CD4-positive, alpha-beta T cell (primary cell): Measurements from ENCODE around the gene FCMR. TPM values are rescaled to one million over a fixed set of nuclear protein-coding genes. Genes with fewer than 3 reads are reported as not detected.

Experiments used
- ATAC-seq: fragments of 200-7000 bp; cut with Tn5 transposase; one replicate; pipeline ENCODE4 v1.10.0; 2022; ENCODE audit warnings: mild to moderate bottlenecking; ENCODE audit not compliant: poor library complexity
- CTCF ChIA-PET: fragments of 350-600 bp; sonication (Branson Sonifier 250); formaldehyde crosslinking; loops from one replicate; lab custom pipeline; 2021; ENCODE audit warnings: antibody characterized with exemption, inconsistent platforms; lab: Charles Lee
- POLR2A ChIA-PET: fragments of 350-600 bp; sonication (Branson Sonifier 250); formaldehyde crosslinking; loops from one replicate; lab custom pipeline; 2021; ENCODE audit warnings: antibody characterized with exemption, inconsistent platforms; lab: Charles Lee
- DNase-seq, 14 experiments: peaks; one replicate each; pipeline ENCODE4 v3.0.0-alpha.2; 2013 to 2020; ENCODE audit warnings: mixed read lengths in 2 of 14
- H3K27ac ChIP-seq, 2 donors: one replicate each; pipeline versions ENCODE4 v1.5.1 to v1.7.0; 2013; ENCODE audit warnings: low read length in 2 of 2, low read depth in 1 of 2, mild to moderate bottlenecking in 1 of 2
- H3K27me3 ChIP-seq, 2 experiments: 1 replicate in 1 of 2; 2 replicates in 1 of 2; pipeline versions ENCODE4 v1.6.1 to v1.7.0; 2013; ENCODE audit warnings: low read length in 2 of 2, control low read depth in 1 of 2, mild to moderate bottlenecking in 1 of 2, moderate library complexity in 1 of 2; ENCODE audit not compliant: insufficient read depth in 2 of 2, control insufficient read depth in 1 of 2
- H3K36me3 ChIP-seq: one replicate; pipeline ENCODE4 v1.6.1; 2013; ENCODE audit warnings: low read length, control low read depth; ENCODE audit not compliant: insufficient read depth
- H3K4me1 ChIP-seq: one replicate; pipeline ENCODE4 v1.6.1; 2013; ENCODE audit warnings: low read length, control low read depth; ENCODE audit not compliant: insufficient read depth
- H3K4me3 ChIP-seq: one replicate; pipeline ENCODE4 v1.5.1; 2013; ENCODE audit warnings: mild to moderate bottlenecking, low read length, moderate library complexity
- H3K9me3 ChIP-seq, 2 experiments: 1 replicate in 1 of 2; 2 replicates in 1 of 2; pipeline versions ENCODE4 v1.6.1 to v1.7.0; 2013; ENCODE audit warnings: low read length in 2 of 2, mild to moderate bottlenecking in 2 of 2, control low read depth in 1 of 2, moderate library complexity in 1 of 2; ENCODE audit not compliant: control insufficient read depth in 1 of 2, insufficient read depth in 1 of 2
- H3K27ac Mint-ChIP-seq: one replicate; pipeline ENCODE4 v1.8.0; 2020; ENCODE audit warnings: mixed read lengths
- H3K27me3 Mint-ChIP-seq: one replicate; pipeline ENCODE4 v1.8.0; 2021; ENCODE audit warnings: mixed read lengths
- H3K36me3 Mint-ChIP-seq: one replicate; pipeline ENCODE4 v1.8.0; 2021; ENCODE audit warnings: low read depth, mixed read lengths
- H3K4me1 Mint-ChIP-seq: one replicate; pipeline ENCODE4 v1.8.0; 2021; ENCODE audit warnings: low read depth, mixed read lengths
- H3K4me3 Mint-ChIP-seq: one replicate; pipeline ENCODE4 v1.8.0; 2020; ENCODE audit warnings: mild to moderate bottlenecking, mixed read lengths
- H3K9me3 Mint-ChIP-seq: one replicate; pipeline ENCODE4 v1.8.0; 2020; ENCODE audit warnings: mixed read lengths
- CTCF ChIP-seq: fragments of 200-600 bp; IDR thresholded peaks from one replicate; pipeline ENCODE4 v1.8.0; 2022; ENCODE audit warnings: antibody characterized with exemption, mild to moderate bottlenecking
- intact Hi-C, 2 experiments: fragments of 100-400 bp; cut with DNase I in 1 of 2; cut with micrococcal nuclease in 1 of 2; formaldehyde crosslinking; loops; one replicate each; pipeline versions ENCODE4 v1.15.1 to v1.9.0; 2023 to 2025; cut with DNase I, micrococcal nuclease
- total RNA-seq, 174 experiments: library from RNA in 2 of 174; stranded (reverse) in 2 of 174; gene quantifications; one replicate each; pipeline ENCODE4 v1.2.3 and lab custom pipeline; 2021 to 2026

Gene FCMR
- total RNA-seq, 2 experiments from 2014 or later, result 171 to 186 TPM

DNA sequence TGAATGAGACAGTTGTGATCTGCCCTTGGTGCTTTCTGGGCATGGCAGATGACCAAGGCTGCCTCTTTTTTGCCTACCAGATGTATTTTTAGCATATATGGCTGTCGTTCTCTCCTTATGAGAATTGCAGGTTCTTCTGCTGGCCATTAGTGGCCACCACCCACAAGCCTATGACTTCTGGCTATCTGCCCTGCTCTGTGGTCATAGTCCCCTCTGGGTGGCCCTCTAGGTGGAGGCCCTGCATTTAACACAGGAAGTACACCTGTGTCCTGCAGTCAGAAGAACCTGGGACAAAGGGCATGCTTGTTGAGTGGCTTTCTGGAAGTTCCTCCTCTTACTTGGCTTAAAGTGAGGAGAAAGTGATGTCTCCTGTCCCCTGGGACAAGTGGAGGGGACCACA lies 42.0 kb upstream of the FCMR start:
- Mint-ChIP-seq H3K9me3 (no peaks in the 10 kb centered on the region), H3K36me3 (no peaks in the 10 kb centered on the region), H3K4me1 (peaks cover 35% of the 10 kb centered on the region), H3K27me3 (no peaks in the 10 kb centered on the region), H3K4me3 (no peak overlapping the region), H3K27ac (no peak overlapping the region)
- intact Hi-C loops, result no loop called here
- no peak for ATAC-seq
- H3K4me1 ChIP-seq, result peaks cover 22% of the 10 kb centered on the region
- POLR2A ChIA-PET, result no interaction called here
- CTCF ChIA-PET, result no interaction called here
- DNase-seq, result no peak
- no peak overlapping the region for H3K27ac ChIP-seq
- H3K9me3 ChIP-seq, result no peaks in the 10 kb centered on the region
- no peak for TF ChIP-seq CTCF
- H3K4me3 ChIP-seq, result no peak overlapping the region
- H3K27me3 ChIP-seq, result no peaks in the 10 kb centered on the region
- no peaks in the 10 kb centered on the region for H3K36me3 ChIP-seq

DNA sequence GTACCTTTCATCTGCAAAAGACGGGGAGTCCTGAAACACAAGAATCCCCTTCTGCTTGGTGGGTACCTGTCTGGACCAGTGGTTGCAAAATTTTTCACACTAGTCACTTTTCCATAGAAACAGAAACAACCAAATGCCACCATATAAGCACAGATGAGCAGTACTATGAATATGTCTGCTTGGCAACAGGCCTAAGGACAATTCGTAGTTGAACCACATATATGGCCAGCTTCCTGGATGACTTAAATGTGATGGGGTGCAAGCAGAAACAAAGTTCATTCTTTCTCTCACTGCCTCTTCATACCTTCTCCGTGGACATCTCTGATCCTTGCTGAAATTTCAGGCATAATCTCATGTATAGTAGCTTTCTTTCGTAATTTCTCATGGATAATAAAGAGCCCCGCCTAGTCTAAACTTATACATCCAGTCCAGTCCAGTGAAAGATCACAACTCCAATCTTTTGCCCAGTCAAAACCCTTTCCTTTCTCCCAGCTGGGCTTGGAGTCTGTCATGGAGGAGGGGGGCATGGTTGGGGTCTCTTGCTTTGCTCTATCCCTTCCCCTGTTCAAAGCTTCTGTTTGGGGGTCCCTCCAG lies 41.5 kb upstream of the FCMR start:
- no peaks in the 10 kb centered on the region for H3K27me3 ChIP-seq
- TF ChIP-seq CTCF, result no peak
- no peak overlapping the region for H3K27ac ChIP-seq
- Mint-ChIP-seq H3K27me3 (no peaks in the 10 kb centered on the region), H3K4me3 (no peak overlapping the region), H3K36me3 (no peaks in the 10 kb centered on the region), H3K9me3 (no peaks in the 10 kb centered on the region), H3K4me1 (peaks cover 32% of the 10 kb centered on the region), H3K27ac (no peak overlapping the region)
- CTCF ChIA-PET, result no interaction called here
- POLR2A ChIA-PET, result interaction anchor here (0.7 to 1.1 kb wide), 2 partner anchors 30 to 42 kb away, joined by 3 read pairs; partner anchors contain the start of gene FCMR
- H3K36me3 ChIP-seq, result no peaks in the 10 kb centered on the region
- ATAC-seq (no peak), DNase-seq (no peak)
- H3K9me3 ChIP-seq, result no peaks in the 10 kb centered on the region
- no peak overlapping the region for H3K4me3 ChIP-seq
- peaks cover 22% of the 10 kb centered on the region for H3K4me1 ChIP-seq
- intact Hi-C loops, result no loop called here

GRCh38 chr1:206962272-206962671 lies 40.5 kb upstream of the FCMR start:
- Histone ChIP-seq H3K4me1 (peaks cover 13% of the 10 kb centered on the region), H3K36me3 (no peaks in the 10 kb centered on the region), H3K27me3 (no peaks in the 10 kb centered on the region), H3K9me3 (no peaks in the 10 kb centered on the region), H3K27ac (no peak overlapping the region), H3K4me3 (no peak overlapping the region)
- H3K4me1 Mint-ChIP-seq, result peaks cover 23% of the 10 kb centered on the region
- intact Hi-C loops, result no loop called here
- POLR2A ChIA-PET, result interaction anchor here (0.8 to 1.1 kb wide), 4 partner anchors 29 to 350 kb away, joined by 3 read pairs; partner anchors contain the start of gene EIF2D
- no peaks in the 10 kb centered on the region for H3K36me3 Mint-ChIP-seq
- H3K27ac Mint-ChIP-seq, result no peak overlapping the region
- no peak overlapping the region for H3K4me3 Mint-ChIP-seq
- CTCF ChIA-PET, result no interaction called here
- peak; percentile 60 for ATAC-seq
- TF ChIP-seq CTCF, result no peak
- no peaks in the 10 kb centered on the region for H3K27me3 Mint-ChIP-seq
- H3K9me3 Mint-ChIP-seq, result no peaks in the 10 kb centered on the region
- peak in 2 of 14 experiments; percentile 11 to 24 for DNase-seq
